ENCODE data around the gene CBS.
A peak's percentile ranks its signal among the peaks of the same experiment; 100 is the strongest.
"Not testable (repeated sequence)": the region's sequence is repeated elsewhere in the genome, so short reads cannot be mapped to it uniquely, and the experiment has no call there.

The CBS gene

GRCh38 chr21:43066690-43067089 lies 8.9 kb downstream of the CBS start:
- DNase-seq: not testable (repeated sequence)

- not testable (repeated sequence) for DNase-seq
Measured at GRCh38 chr21:43065991-43066390, 9.6 kb downstream of the CBS start.

DNA sequence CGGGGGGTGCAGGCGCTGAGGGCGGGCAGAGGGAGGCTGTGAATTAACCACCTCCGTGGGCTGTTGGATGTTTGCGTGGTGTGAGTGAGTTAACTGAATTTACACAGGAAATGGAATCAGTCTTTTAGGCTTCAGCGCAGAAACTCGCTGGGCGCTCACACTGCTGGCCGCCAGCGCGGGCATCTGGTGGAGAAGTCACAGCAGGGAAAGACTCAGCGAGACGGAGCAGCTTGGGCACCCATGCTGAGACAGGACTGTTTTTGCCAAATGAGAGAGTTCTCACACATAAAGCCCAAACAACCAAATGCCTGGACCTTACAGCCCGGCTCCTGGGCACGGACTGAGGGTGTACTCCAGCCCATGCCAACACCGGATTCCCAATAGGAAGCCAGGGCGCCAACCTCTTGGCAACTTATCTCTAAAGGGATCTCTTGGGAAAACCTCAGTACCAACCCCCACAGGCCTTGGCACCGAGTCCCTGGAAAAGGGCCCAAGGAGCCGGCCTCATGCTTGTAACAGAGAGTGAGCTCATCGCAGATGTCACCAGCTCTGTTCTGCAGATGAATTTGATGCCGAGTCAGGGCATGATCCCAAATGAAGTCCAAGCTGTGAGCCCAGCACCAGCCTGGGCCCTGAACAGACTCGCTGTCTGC lies 11.2 kb downstream of the CBS start:
- DNase-seq: not testable (repeated sequence)

- DNase-seq: not testable (repeated sequence)
Measured at GRCh38 chr21:43062955-43063664, 12.5 kb downstream of the CBS start.

DNA sequence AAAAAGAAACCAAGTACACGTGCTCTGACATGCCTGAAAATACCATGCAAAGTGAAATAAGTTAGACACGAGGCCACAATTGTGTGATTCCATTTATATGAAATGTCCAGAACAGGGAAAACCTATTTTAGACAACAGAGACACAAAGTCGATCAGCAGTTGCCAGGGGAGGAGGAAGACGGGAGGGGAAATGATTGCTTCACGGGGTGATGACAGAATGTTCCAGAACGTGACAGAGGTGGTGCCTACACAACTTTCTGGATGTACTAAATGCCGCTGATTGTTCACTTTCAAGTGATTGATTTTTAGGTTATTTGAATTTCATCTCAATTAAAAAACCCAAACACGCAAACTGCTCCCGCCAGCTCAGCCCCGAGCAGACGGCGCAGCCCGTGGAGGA lies 22.5 kb downstream of the CBS start:
- DNase-seq: not testable (repeated sequence)

- DNase-seq: not testable (repeated sequence)
Measured at GRCh38 chr21:43045876-43046821, 29.5 kb downstream of the CBS start.

GRCh38 chr21:43045165-43045875 lies 30.3 kb downstream of the CBS start:
- not testable (repeated sequence) for DNase-seq

DNA sequence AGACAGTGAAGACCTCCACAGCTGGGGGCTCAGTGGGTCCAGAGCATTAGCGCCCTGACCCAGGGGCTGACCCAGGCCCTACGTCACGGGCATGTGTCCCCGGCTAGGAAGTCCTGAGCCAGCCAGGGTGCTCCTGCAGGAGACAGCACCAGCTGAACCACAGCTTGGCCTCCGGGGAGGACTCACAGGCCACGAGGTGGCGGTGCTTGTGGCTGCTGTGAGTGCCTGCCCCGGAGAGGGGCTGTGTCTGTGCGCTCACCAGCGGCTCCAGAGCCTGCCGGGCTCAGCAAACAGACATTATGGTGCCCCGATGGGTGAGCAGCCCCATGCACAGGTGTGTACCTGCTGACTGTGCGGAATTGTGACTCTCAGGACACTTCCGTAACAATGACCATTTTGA lies 31.1 kb downstream of the CBS start:
- not testable (repeated sequence) for DNase-seq

DNA sequence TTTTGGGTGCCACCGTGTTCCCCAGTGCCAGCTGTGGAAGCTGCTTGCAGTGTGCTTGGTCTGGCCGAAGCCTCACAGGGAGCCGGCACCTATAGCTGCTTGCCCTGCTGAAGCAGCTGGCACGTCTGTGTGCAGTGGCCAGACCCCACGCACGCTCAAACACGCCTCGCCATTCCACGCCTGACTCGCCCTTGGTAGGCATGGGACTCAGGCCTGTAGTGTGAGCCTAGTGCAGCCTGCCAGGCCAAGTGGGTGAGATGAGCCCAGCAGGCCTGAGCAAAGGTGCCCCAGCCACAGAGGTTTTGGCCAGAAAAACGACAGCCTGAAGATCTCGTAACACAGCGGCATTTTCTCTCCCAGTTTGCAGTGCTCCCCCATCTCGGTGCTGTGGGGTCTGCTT lies 32.3 kb downstream of the CBS start:
- DNase-seq: not testable (repeated sequence)

DNA sequence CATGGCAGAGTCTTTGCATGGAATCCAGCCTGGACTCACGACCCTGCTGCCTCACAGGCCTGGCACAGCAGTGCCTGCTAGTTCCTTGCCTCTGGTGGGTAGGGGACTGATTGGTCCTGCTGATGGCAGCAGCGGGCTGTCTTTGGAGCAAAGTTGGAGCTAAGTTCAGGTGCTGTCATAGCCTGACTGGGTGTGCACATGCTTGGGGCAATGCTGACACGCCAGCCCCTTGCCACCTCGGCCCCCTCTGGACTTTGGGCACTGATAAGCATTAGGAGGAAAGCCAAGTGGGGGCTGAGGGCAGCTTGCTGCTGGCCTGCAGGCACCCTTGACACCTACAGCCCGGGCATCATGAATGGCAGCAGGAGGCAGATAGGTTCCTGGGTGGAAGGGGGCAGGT lies 33.5 kb downstream of the CBS start:
- not testable (repeated sequence) for DNase-seq

DNA sequence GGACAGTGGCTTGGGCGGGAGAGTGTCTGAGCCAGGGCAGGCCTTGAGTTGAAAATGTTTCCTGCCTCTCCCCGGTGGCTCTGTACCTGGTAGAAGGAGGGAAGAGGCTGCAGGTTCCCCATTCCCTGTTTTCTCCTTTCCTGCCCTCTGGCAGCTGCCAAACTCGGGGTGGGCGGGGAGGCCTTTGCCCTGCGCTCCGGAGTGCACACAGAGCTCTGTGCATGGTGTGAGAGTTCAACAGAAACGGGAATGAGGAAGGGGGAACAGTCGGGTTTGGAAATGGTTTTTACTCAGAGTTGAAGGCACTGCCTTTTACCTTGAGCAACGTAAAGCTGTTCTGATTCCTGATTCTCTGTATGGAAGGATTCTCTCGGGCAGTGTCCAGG lies 37.0 kb downstream of the CBS start:
- DNase-seq: peak; percentile 7

DNA sequence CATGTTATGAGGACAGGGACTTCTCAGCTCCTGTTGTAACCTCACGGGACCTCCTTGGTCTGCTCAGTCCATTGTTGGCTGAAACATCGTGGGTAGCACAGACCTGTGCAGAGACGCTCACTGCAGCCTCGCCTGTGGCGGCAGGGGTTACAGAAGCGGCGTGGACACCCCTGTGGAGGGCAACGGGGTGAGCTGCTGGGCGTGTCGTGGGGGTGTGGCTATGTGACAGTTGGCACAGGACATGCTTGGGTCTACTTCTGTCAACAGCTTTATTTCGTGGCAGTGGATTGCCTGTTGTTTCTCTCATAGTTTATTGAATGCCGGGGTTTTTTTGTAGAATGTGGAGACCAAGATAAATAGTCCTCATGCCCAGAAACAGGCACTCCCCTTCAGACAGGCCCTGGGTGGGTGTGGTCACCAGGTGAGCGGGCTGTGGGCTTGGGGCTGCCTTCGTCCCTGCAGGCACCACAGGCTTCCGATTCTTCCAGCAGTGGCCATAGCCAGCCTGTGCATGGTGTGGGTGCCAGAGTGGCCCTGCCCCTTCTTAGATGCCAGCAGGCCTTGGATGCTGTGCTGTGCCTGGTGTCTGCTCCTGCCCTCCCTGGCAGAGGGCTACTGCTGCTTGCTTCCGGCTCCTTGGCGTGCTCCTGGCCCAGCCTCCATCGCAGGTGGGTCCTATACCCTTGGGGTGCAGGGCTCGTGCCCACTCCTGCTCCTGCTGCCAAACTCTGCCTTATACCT lies 37.5 kb downstream of the CBS start:
- DNase-seq: not testable (repeated sequence)

DNA sequence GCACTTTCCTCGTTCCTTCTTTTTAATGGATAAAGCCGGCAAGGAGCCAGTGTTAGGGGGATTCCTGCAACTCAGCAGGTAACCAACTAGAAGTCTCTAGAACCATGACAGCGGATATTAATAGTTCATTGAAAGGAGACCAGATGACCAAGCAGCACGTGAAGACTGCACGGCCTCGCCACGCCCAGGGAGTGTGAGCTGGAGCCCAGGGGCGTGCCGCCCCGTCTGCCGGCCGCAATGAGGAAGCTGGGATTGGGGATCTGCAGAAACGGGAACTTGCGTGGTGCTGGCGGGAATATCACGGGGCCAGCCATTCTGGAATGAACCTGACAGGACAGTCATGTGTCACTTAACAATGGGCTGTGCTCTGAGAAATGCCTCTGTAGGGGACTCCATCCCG lies 38.7 kb downstream of the CBS start:
- not testable (repeated sequence) for DNase-seq

DNA sequence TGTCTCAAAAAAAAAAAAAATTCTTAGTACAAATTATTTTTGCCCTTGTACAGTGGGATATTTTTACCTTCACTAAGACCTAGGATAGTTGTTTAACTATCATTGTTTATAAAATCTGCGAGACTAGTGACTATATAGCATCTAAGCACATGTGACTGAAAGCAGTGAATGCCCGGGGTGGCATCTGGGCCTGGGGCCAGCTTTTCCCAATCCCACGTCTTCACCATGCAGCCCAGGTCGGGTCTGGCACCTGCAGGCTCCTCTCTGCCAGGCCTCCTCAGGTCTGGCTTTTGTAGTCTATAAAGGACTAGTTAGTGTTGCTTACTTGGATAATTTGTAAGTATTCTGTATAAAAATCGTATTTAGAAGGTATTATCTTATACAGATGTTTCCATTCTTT lies 40.8 kb downstream of the CBS start:
- DNase-seq: no peak

GRCh38 chr21:43034101-43034500 lies 41.5 kb downstream of the CBS start:
- no peak for DNase-seq

DNA sequence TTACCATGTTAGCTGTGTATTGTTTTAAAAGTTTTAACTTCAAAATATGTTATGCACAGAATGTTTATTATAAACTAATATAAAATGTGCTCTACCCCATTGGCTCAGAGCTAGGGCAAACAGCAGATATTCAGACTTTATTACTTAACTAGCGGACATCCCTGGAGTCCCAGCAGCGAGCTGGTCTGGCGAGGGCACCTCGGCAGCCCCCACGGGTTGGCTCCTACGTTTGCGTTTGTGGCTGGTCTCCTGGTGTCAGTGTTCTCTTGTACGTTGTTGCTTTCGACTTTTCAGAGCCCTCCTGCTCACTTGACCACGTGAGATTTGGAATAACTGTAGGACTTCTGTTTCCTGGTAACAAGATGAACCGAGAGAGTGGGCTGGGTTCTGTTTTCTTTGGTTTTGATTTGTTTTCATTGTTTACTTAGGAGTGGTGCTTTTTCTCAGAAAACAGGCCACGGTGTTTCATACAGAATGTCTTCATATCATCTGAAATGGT lies 44.5 kb downstream of the CBS start:
- DNase-seq: no peak

DNA sequence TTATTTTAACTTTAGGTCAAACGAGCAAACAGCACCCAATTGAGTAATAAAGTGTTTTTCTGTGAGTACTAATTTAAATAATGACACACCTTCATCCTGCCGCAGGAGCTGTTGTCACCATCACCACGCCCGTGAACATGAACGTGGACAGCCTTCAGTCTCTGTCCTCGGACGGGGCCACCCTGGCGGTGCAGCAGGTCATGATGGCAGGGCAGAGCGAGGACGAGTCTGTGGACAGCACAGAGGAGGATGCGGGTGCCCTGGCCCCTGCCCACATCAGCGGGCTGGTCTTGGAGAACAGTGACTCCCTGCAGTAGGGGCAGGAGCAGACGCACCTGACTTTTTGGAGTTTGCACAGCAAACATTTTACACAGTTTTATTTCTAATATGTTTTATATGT lies 45.9 kb downstream of the CBS start:
- no peak for DNase-seq

DNA sequence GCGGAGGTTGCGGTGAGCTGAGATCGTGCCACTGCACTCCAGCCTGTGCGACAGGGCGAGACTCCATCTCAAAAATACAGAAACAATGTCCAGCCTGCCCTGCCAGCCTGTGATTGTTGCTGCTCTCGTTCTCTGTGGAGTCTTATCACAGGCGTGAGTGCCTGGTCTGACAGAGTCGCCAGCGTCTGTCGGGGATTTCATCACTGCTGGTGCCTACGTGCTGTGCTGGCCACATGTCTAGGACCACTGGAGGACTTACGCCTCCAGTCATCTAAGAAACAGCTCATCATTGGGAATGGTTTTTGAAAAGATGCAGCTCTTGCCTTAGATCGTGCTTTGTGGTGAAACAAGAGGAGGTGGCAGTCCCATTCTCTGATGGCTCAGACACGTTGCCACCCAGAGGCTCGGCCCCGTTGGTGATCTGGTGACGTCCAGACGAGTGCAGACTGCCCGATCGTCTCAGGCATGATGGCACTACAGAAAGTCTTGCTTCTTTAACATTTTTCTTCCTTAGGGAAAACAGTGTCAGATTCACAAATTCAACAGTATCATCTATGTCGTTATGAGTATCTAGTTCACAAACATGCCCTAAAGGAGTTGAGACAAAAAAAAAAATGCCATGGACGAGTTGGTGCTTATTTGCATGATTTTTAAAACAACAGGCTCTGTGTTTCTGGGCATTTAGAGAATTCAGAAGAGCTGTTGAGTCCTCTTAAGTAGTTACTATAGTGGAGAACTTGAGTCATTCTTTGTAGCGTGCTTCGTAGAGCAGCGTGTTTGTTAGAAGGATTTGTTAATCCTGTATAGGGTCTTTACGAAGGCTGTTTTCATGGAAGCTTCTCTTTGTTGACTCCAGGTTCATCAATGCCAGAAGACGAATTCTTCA lies 47.5 kb downstream of the CBS start:
- DNase-seq: no peak

GRCh38 chr21:43025636-43026180 lies 49.9 kb downstream of the CBS start:
- DNase-seq: no peak

- DNase-seq: no peak
Measured at GRCh38 chr21:43024439-43025136, 51.0 kb downstream of the CBS start.

All from inflammatory macrophage treated with lipopolysaccharide for 4 hours (primary cell).